ENCODE results near the gene DOCK1. TPM values are rescaled to one million over a fixed set of nuclear protein-coding genes. Genes with fewer than 3 reads are reported as not detected.

DOCK1 gene
- polyA plus RNA-seq, 1 donor from 2014 or later: 2.7 TPM

DNA sequence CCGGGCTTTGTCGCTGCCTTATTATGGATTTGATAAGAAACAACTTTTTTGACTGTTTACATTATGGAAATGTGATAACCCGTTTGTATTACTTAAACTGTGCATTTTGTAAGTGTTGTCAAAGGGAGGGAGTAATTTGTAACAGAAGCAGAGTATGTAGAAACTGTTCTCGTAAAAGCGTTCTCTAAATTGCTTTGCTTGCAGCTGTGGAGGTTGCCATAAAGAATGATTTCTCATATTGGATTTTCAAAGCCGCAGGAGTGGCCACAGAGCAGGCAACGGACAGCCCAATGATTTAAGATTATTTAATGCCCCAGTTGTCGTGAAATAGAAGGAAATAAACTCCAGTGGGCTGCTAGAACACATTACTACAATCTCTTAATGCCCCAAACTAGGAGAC, 405.2 kb downstream of the DOCK1 start:
- TF ChIP-seq MXI1 (conservative IDR thresholded peaks at IDR 0.05; ENCODE audit: poor library complexity, severe bottlenecking): no peak
- TF ChIP-seq, protein P1, sequence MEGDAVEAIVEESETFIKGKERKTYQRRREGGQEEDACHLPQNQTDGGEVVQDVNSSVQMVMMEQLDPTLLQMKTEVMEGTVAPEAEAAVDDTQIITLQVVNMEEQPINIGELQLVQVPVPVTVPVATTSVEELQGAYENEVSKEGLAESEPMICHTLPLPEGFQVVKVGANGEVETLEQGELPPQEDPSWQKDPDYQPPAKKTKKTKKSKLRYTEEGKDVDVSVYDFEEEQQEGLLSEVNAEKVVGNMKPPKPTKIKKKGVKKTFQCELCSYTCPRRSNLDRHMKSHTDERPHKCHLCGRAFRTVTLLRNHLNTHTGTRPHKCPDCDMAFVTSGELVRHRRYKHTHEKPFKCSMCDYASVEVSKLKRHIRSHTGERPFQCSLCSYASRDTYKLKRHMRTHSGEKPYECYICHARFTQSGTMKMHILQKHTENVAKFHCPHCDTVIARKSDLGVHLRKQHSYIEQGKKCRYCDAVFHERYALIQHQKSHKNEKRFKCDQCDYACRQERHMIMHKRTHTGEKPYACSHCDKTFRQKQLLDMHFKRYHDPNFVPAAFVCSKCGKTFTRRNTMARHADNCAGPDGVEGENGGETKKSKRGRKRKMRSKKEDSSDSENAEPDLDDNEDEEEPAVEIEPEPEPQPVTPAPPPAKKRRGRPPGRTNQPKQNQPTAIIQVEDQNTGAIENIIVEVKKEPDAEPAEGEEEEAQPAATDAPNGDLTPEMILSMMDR (IDR thresholded peaks at IDR 0.05; ENCODE audit: poor library complexity, severe bottlenecking): no peak
- no peak for TF ChIP-seq TAF1 (IDR thresholded peaks at IDR 0.05; ENCODE audit: low read depth)
- TF ChIP-seq SMC3 (conservative IDR thresholded peaks at IDR 0.05; ENCODE audit: poor library complexity): no peak
- no peak for TF ChIP-seq EZH2 (IDR thresholded peaks at IDR 0.05; ENCODE audit: borderline replicate concordance, insufficient read depth, low read length, poor library complexity, severe bottlenecking)
- TF ChIP-seq, protein P2, sequence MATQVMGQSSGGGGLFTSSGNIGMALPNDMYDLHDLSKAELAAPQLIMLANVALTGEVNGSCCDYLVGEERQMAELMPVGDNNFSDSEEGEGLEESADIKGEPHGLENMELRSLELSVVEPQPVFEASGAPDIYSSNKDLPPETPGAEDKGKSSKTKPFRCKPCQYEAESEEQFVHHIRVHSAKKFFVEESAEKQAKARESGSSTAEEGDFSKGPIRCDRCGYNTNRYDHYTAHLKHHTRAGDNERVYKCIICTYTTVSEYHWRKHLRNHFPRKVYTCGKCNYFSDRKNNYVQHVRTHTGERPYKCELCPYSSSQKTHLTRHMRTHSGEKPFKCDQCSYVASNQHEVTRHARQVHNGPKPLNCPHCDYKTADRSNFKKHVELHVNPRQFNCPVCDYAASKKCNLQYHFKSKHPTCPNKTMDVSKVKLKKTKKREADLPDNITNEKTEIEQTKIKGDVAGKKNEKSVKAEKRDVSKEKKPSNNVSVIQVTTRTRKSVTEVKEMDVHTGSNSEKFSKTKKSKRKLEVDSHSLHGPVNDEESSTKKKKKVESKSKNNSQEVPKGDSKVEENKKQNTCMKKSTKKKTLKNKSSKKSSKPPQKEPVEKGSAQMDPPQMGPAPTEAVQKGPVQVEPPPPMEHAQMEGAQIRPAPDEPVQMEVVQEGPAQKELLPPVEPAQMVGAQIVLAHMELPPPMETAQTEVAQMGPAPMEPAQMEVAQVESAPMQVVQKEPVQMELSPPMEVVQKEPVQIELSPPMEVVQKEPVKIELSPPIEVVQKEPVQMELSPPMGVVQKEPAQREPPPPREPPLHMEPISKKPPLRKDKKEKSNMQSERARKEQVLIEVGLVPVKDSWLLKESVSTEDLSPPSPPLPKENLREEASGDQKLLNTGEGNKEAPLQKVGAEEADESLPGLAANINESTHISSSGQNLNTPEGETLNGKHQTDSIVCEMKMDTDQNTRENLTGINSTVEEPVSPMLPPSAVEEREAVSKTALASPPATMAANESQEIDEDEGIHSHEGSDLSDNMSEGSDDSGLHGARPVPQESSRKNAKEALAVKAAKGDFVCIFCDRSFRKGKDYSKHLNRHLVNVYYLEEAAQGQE (IDR thresholded peaks at IDR 0.05; ENCODE audit: borderline replicate concordance): no peak

DNA sequence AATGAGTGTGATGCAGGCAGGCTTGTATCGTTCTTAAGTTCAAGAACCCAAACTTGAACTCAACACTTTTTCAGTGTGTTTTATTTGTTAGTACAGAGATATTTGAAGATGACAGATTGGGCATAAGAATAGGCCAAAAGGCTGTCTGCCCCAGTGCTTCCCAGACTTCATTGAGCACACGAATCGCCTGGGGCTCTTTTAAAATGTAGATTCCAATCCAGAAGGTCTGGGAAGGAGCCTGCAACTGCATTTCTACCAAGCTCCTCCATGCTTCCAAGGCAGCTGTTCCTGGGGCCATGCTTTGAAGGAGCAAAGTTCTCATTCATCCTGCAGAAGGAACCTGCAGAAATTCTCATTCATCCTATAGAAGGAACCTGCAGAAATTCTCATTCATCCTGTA, 405.7 kb downstream of the DOCK1 start:
- Histone ChIP-seq H3F3A (ENCODE audit: insufficient read depth, low read length, poor library complexity, severe bottlenecking) (no peaks in the 10 kb centered on the region), H3K36me3 (ENCODE audit: insufficient read depth, low read length) (no peaks in the 10 kb centered on the region), H3K9me3 (ENCODE audit: low read length) (no peaks in the 10 kb centered on the region), H3K27me3 (ENCODE audit: insufficient read depth, low read depth, low read length) (no peaks in the 10 kb centered on the region), H4K20me1 (ENCODE audit: insufficient read depth) (no peaks in the 10 kb centered on the region), H3K4me3 (ENCODE audit: low read length) (no peak overlapping the region), H2AFZ (ENCODE audit: low read depth, low read length) (no peak overlapping the region), H3K27ac (ENCODE audit: low read length) (no peak overlapping the region), H3K9ac (ENCODE audit: low read length) (no peak overlapping the region), H3K79me2 (replicated peaks; ENCODE audit: insufficient read depth, low read length) (no peaks in the 10 kb centered on the region), H3K9me2 (ENCODE audit: insufficient read depth, low read length) (no peaks in the 10 kb centered on the region), H3K4me2 (ENCODE audit: low read length) (no peak overlapping the region)
- no peak for TF ChIP-seq SMC3 (conservative IDR thresholded peaks at IDR 0.05; ENCODE audit: poor library complexity)
- no peak for TF ChIP-seq EP300 (conservative IDR thresholded peaks at IDR 0.05; ENCODE audit: poor library complexity, severe bottlenecking)

More for the DNA sequence above, 405.2 kb downstream of the DOCK1 start:
- H3K9ac ChIP-seq (ENCODE audit: low read length): no peak overlapping the region
- no peaks in the 10 kb centered on the region for H3K9me3 ChIP-seq (ENCODE audit: low read length)
- no peaks in the 10 kb centered on the region for H3K27me3 ChIP-seq (ENCODE audit: insufficient read depth, low read depth, low read length)
- no peaks in the 10 kb centered on the region for H4K20me1 ChIP-seq (ENCODE audit: insufficient read depth)
- H3K9me2 ChIP-seq (ENCODE audit: insufficient read depth, low read length): no peaks in the 10 kb centered on the region
- no peak overlapping the region for H2AFZ ChIP-seq (ENCODE audit: low read depth, low read length)
- no peaks in the 10 kb centered on the region for H3K79me2 ChIP-seq (replicated peaks; ENCODE audit: insufficient read depth, low read length)
- H3K4me3 ChIP-seq (ENCODE audit: low read length): no peak overlapping the region
- H3F3A ChIP-seq (ENCODE audit: insufficient read depth, low read length, poor library complexity, severe bottlenecking): no peaks in the 10 kb centered on the region
- no peak overlapping the region for H3K27ac ChIP-seq (ENCODE audit: low read length)
- no peak overlapping the region for H3K4me2 ChIP-seq (ENCODE audit: low read length)
- no peaks in the 10 kb centered on the region for H3K36me3 ChIP-seq (ENCODE audit: insufficient read depth, low read length)

DNA sequence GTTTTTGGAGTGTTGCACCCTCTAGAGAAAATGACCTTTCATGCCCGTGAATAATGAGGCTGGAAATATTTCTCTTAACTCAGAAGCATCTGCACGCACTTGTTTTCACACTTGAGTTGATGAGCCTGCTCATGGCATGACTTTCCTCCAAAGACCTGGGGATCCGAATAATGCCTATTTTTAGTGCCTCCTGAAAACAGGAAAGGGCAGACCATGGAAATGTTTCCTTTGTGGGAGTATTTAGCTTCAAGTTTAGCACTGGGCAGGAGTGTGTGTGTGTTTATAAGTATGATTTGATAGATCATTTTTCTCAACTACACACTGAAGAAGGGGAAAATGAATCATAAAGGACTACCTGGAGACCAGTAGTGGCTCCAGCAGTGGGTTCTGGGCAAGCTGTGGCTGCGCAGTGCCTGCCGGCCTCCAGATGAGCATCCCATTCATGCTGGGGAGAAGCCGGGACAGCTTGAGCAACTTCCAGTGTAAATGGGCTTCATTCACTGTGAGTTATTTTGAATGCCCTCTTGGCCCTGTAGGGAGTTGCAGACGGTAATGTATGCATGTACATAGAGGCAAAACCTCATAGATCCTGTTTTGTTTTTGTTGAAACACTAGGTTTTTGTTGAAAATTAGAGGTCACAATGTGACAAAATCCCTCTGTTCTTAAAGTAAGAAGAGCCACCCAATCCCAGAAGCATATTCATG, 408.9 kb downstream of the DOCK1 start:
- Histone ChIP-seq H3K27me3 (ENCODE audit: insufficient read depth, low read depth, low read length) (no peaks in the 10 kb centered on the region), H4K20me1 (ENCODE audit: insufficient read depth) (no peaks in the 10 kb centered on the region), H3K79me2 (replicated peaks; ENCODE audit: insufficient read depth, low read length) (no peaks in the 10 kb centered on the region), H3K4me2 (ENCODE audit: low read length) (no peak overlapping the region), H3K27ac (ENCODE audit: low read length) (no peak overlapping the region), H3K9me3 (ENCODE audit: low read length) (no peaks in the 10 kb centered on the region), H3K4me3 (ENCODE audit: low read length) (no peak overlapping the region), H3K9me2 (ENCODE audit: insufficient read depth, low read length) (no peaks in the 10 kb centered on the region), H3K36me3 (ENCODE audit: insufficient read depth, low read length) (no peaks in the 10 kb centered on the region), H2AFZ (ENCODE audit: low read depth, low read length) (no peak overlapping the region), H3K9ac (ENCODE audit: low read length) (no peak overlapping the region), H3F3A (ENCODE audit: insufficient read depth, low read length, poor library complexity, severe bottlenecking) (no peaks in the 10 kb centered on the region)
- TF ChIP-seq SMC3 (conservative IDR thresholded peaks at IDR 0.05; ENCODE audit: poor library complexity) (no peak), EZH2 (IDR thresholded peaks at IDR 0.05; ENCODE audit: borderline replicate concordance, insufficient read depth, low read length, poor library complexity, severe bottlenecking) (no peak), RAD21 (conservative IDR thresholded peaks at IDR 0.05) (no peak), POLR2AphosphoS5 (IDR thresholded peaks at IDR 0.05) (no peak), EP300 (conservative IDR thresholded peaks at IDR 0.05; ENCODE audit: poor library complexity, severe bottlenecking) (no peak)
- TF ChIP-seq, protein P2 (IDR thresholded peaks at IDR 0.05; ENCODE audit: borderline replicate concordance): no peak
- TF ChIP-seq, protein P1 (IDR thresholded peaks at IDR 0.05; ENCODE audit: poor library complexity, severe bottlenecking): no peak

All from neural cell (in vitro differentiated cells).